Measurements from ENCODE around the gene SLC38A8. TPM values are rescaled to one million over a fixed set of nuclear protein-coding genes. Genes with fewer than 3 reads are reported as not detected.

SLC38A8 gene
- total RNA-seq, 1 experiment from 2014 or later = not detected

DNA sequence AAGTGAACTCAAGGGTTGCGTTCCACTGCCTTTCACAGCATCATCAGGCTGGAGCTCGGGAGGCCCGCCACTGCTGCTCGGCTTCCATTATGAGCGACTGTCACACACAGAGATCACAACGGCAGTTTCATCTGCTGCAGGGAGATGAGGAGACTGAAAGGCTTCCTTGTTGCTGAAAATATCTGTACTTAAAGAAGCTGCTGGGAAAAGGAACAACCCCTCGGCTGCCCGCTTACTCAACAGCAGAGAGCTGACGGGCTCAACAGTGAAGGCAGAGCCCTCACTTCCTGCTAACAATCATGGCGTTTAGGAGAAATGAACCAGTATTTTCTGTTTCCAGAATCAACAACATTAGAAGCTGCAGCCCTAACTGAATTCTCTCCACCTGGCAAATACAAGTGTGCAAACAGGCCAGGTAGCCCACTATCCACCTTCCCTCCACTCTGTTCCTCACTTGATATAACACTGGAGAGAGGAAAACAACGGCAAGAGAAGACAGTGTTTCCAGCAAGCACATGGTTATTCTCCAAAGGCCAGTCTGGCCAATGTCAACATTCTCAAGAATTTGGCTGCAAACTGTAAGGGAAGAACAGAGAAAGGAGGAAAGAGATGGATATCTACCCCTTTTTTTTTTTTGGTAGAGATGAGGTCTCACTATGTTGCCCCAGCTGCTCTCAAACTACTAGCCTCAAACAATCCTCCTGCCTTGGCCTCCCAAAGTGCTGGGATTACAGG is 40.4 kb upstream of the SLC38A8 start:
- H3K9me3 ChIP-seq (ENCODE audit: control insufficient read depth, insufficient read depth, low read depth, low read length) = no peaks in the 10 kb centered on the region
- ATAC-seq (no peak), DNase-seq (ENCODE audit: low read depth, low spot score) (no peak)
- H3K4me1 ChIP-seq (ENCODE audit: control insufficient read depth, insufficient read depth, low read length) = no peaks in the 10 kb centered on the region
- intact Hi-C loops (cut with micrococcal nuclease; ENCODE audit: unreplicated experiment) = no loop called here
- in situ Hi-C loops (cut with HindIII; ENCODE audit: low pct_unique_long_range_greater_than_20kb, low sequenced_read_pairs) = no loop called here
- TF ChIP-seq, protein P1, sequence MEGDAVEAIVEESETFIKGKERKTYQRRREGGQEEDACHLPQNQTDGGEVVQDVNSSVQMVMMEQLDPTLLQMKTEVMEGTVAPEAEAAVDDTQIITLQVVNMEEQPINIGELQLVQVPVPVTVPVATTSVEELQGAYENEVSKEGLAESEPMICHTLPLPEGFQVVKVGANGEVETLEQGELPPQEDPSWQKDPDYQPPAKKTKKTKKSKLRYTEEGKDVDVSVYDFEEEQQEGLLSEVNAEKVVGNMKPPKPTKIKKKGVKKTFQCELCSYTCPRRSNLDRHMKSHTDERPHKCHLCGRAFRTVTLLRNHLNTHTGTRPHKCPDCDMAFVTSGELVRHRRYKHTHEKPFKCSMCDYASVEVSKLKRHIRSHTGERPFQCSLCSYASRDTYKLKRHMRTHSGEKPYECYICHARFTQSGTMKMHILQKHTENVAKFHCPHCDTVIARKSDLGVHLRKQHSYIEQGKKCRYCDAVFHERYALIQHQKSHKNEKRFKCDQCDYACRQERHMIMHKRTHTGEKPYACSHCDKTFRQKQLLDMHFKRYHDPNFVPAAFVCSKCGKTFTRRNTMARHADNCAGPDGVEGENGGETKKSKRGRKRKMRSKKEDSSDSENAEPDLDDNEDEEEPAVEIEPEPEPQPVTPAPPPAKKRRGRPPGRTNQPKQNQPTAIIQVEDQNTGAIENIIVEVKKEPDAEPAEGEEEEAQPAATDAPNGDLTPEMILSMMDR (IDR thresholded peaks at IDR 0.05) = no peak
- TF ChIP-seq SIN3A (IDR thresholded peaks at IDR 0.05; ENCODE audit: borderline replicate concordance, insufficient read depth, low read depth, low read length) (no peak), POLR2AphosphoS5 (IDR thresholded peaks at IDR 0.05; ENCODE audit: low read depth, low read length) (no peak), TCF7L2 (IDR thresholded peaks at IDR 0.05; ENCODE audit: low read depth, low read length) (no peak)
- TF ChIP-seq, protein P2, sequence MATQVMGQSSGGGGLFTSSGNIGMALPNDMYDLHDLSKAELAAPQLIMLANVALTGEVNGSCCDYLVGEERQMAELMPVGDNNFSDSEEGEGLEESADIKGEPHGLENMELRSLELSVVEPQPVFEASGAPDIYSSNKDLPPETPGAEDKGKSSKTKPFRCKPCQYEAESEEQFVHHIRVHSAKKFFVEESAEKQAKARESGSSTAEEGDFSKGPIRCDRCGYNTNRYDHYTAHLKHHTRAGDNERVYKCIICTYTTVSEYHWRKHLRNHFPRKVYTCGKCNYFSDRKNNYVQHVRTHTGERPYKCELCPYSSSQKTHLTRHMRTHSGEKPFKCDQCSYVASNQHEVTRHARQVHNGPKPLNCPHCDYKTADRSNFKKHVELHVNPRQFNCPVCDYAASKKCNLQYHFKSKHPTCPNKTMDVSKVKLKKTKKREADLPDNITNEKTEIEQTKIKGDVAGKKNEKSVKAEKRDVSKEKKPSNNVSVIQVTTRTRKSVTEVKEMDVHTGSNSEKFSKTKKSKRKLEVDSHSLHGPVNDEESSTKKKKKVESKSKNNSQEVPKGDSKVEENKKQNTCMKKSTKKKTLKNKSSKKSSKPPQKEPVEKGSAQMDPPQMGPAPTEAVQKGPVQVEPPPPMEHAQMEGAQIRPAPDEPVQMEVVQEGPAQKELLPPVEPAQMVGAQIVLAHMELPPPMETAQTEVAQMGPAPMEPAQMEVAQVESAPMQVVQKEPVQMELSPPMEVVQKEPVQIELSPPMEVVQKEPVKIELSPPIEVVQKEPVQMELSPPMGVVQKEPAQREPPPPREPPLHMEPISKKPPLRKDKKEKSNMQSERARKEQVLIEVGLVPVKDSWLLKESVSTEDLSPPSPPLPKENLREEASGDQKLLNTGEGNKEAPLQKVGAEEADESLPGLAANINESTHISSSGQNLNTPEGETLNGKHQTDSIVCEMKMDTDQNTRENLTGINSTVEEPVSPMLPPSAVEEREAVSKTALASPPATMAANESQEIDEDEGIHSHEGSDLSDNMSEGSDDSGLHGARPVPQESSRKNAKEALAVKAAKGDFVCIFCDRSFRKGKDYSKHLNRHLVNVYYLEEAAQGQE (IDR thresholded peaks at IDR 0.05; ENCODE audit: insufficient read depth in 1 of 2, low read depth in 2 of 2, low read length in 1 of 2) = no peak
- H3K27ac ChIP-seq (ENCODE audit: low read length) = no peak overlapping the region
- CTCF ChIA-PET = no interaction called here
- peaks cover 6% of the 10 kb centered on the region for H3K36me3 ChIP-seq (ENCODE audit: control insufficient read depth, insufficient read depth, low read length)
- H3K4me3 ChIP-seq (ENCODE audit: low read depth in 2 of 2, low read length in 2 of 2) = no peak overlapping the region
- POLR2A ChIA-PET = no interaction called here
- BruUV-seq (replicated peaks) = no TSS peak
- no peaks in the 10 kb centered on the region for H3K27me3 ChIP-seq (ENCODE audit: control insufficient read depth, insufficient read depth, low read length)

DNA sequence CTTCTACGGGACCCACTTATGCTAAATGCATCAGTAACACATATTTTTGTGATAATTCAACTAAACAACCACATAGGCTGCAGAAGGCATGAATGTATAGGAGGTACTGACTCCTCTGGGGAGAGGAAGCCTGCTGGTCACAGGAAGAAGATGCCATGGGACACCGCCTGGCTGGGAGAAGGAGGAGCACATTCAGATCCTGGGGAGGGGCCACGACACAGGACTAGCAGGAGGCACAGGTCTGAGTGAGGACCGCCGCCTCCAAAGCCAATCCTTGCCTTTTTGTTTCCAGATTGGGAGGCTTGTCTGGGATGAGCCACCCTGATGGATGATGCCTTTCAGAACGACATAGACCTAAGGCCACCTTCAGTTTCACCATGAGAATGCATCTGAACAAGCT is 39.5 kb upstream of the SLC38A8 start:
- no peaks in the 10 kb centered on the region for H3K27me3 ChIP-seq (ENCODE audit: control insufficient read depth, insufficient read depth, low read length)
- peaks cover 4% of the 10 kb centered on the region for H3K36me3 ChIP-seq (ENCODE audit: control insufficient read depth, insufficient read depth, low read length)
- no peak for DNase-seq (ENCODE audit: low read depth, low spot score)
- ATAC-seq = no peak
- no TSS peak for BruUV-seq (replicated peaks)
- intact Hi-C loops (cut with micrococcal nuclease; ENCODE audit: unreplicated experiment) = no loop called here
- in situ Hi-C loops (cut with HindIII; ENCODE audit: low pct_unique_long_range_greater_than_20kb, low sequenced_read_pairs) = no loop called here
- ChIA-PET POLR2A (interaction anchor here (0.5 kb wide), 1 partner anchor 68 kb away, joined by 5 read pairs; no protein-coding TSS in a partner anchor), CTCF (interaction anchor here (0.5 kb wide), 1 partner anchor 62 kb away, joined by 5 read pairs; no protein-coding TSS in a partner anchor)
- no peak overlapping the region for H3K4me3 ChIP-seq (ENCODE audit: low read depth in 2 of 2, low read length in 2 of 2)
- no peaks in the 10 kb centered on the region for H3K9me3 ChIP-seq (ENCODE audit: control insufficient read depth, insufficient read depth, low read depth, low read length)
- H3K27ac ChIP-seq (ENCODE audit: low read length) = no peak overlapping the region
- no peaks in the 10 kb centered on the region for H3K4me1 ChIP-seq (ENCODE audit: control insufficient read depth, insufficient read depth, low read length)
- TF ChIP-seq, protein P2 (IDR thresholded peaks at IDR 0.05; ENCODE audit: insufficient read depth in 1 of 2, low read depth in 2 of 2, low read length in 1 of 2) = no peak
- TF ChIP-seq SIN3A (IDR thresholded peaks at IDR 0.05; ENCODE audit: borderline replicate concordance, insufficient read depth, low read depth, low read length) (no peak), TCF7L2 (IDR thresholded peaks at IDR 0.05; ENCODE audit: low read depth, low read length) (no peak), POLR2AphosphoS5 (IDR thresholded peaks at IDR 0.05; ENCODE audit: low read depth, low read length) (no peak)
- TF ChIP-seq, protein P1 (IDR thresholded peaks at IDR 0.05) = no peak

Data from Panc1 (cell line).